Measurements from ENCODE around the gene KLHDC8B.
"Not testable (repeated sequence)": the region's sequence is repeated elsewhere in the genome, so short reads cannot be mapped to it uniquely, and the experiment has no call there.

DNA sequence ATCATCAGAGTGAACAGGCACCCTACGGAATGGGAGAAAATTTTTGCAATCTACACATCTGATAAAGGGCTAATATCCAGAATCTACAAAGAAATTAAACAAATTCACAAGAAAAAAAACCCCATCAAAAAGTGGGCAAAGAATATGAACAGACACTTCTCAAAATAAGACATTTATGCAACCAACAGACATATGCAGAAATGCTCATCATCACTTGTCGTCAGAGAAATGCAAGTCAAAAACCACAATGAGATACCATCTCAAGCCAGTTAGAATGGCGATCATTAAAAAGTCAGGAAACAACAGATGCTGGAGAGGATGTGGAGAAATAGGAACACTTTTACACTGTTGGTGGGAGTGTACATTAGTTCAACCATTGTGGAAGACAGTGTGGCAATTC lies 45.3 kb downstream of the KLHDC8B start:
- not testable (repeated sequence) for TF ChIP-seq POLR2A (IDR thresholded peaks at IDR 0.05); POLR2AphosphoS5 (IDR thresholded peaks at IDR 0.05; ENCODE audit: insufficient read depth in 1 of 2, low read depth in 1 of 2)

Measured in vagina (tissue), 2 donors.